LNCAP (cell line): Measurements from ENCODE around the gene CCDC106.

Experiments
- TF ChIP-seq, protein P1 (sequence below): fragments of 450-650 bp; IDR thresholded peaks from 2 replicates; pipeline ENCODE4 v1.5.1; 2017; ENCODE audit warnings: mild to moderate bottlenecking

Gene CCDC106

DNA sequence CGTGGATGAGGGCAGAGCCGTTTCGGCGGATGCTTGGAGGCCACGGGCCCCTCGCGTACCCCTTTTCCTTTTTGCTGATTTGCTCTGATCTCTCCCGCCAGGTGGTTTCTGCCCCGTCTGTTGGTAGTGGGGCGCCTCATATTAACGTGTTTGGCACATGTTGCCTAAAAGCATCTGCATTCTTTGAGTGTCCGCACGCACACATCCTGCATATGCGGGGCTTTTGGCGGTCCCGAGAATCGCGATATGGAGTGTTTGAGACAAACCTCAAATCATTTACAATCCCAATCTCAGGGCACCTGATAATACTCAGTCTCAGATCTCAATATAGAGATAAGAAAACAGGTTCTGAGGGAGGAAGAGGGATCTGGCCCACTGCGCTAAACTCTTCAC is 7.6 kb downstream of the CCDC106 start:
- TF ChIP-seq, protein P1, sequence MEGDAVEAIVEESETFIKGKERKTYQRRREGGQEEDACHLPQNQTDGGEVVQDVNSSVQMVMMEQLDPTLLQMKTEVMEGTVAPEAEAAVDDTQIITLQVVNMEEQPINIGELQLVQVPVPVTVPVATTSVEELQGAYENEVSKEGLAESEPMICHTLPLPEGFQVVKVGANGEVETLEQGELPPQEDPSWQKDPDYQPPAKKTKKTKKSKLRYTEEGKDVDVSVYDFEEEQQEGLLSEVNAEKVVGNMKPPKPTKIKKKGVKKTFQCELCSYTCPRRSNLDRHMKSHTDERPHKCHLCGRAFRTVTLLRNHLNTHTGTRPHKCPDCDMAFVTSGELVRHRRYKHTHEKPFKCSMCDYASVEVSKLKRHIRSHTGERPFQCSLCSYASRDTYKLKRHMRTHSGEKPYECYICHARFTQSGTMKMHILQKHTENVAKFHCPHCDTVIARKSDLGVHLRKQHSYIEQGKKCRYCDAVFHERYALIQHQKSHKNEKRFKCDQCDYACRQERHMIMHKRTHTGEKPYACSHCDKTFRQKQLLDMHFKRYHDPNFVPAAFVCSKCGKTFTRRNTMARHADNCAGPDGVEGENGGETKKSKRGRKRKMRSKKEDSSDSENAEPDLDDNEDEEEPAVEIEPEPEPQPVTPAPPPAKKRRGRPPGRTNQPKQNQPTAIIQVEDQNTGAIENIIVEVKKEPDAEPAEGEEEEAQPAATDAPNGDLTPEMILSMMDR = no peak

DNA sequence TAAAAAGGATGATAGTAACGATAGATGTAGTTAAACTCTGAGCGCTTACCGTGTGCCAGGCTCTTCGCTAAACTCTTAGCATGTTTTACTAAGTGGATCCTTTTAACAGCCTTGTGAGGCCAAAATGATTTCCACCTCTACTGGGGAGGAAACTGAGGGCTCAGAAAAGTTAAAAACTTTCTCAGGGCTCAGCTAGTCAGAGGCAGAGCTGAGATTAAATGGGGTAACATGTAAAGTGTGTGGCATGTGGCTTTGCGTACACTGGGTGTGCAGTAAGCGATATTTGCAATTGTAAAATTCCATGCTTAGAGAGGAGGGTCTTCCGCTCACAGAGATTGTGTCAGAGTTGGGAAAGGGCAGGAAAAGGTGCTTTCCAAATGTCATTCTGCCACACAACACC is 8.5 kb downstream of the CCDC106 start:
- TF ChIP-seq, protein P1 = no peak

DNA sequence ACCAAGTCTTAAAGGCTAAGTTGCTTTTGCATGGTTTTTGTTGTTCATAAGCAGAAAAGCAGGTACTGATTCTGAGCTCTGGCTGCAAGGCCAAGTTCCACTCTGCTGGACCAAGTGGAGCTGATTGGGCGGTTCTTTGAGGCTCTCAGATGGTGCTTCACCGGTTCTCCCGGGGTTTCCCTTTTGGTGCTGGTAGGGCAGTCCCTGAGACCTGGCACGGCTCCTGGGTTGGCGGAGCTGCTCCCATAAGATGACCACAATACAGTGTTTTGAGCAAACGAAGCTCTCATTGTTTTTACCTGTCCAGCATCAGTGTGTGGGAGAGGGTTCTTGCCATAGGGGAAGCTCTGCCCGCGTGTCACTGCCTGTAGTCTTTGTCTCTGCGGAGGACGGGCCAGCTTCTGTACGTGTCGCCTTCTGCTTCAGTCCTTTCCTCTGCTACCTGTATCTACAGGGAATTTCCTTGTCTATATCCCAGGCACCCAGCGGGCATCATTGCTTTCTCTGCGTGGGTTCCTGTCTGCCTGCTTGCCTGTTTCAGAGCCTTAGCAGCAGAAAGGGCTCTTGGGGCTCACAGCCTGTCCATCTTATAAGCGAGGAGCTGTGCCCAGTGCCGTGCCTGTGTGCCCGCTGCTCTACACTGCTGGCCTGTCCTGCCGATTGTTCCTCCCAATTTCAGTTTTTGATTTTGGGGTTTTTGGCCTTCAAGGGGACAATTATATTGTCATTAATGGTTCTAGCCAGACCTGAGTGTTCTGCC is 9.2 kb downstream of the CCDC106 start:
- TF ChIP-seq, protein P1 = no peak

DNA sequence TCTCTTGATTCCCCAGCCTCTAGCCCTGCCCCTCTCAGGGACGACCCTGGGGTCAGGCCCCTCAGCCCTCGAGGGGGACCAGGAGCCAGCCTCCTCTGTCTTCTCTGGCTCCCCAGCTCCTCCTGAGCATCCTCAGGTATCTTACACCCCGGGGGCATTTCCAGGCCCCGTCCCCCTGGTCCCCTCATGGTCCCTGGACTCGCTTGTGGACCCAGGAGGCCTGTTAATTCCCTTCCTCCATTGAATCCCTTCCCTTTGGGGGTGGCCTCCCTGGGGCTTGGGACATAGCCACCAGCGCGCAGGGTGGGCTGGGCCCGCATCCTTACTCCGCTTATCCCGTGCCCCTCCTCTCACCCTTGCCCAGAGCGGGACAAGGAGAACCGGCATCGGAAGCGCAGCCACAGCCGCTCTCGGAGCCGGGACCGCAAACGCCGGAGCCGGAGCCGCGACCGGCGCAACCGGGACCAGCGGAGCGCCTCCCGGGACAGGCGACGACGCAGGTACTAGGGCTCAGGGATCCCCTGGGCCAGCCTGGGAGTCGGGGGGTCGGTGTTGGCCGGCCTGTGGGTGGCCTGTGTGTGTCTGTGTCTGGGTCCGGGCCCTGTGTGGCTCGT is 10.9 kb downstream of the CCDC106 start:
- TF ChIP-seq, protein P1 = no peak

DNA sequence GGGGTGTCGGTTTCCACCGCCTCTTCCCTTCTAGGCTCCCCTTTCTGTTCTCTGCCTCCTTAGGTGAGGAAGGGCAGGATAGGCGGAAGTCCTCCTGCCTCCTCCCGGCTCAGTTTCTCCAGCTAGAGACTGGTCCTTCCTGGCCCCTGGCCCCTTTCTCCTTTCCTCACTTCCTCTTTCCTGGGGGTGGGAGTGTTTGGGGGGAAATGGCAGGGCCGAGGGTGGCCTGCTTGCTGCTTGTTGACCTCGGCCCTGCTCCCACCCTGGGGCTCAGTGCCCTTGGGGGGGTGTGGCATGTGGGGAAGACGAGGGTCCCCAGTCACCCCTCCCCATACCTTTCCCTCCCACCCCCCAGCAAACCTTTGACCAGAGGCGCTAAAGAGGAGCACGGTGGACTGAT is 11.8 kb downstream of the CCDC106 start:
- TF ChIP-seq, protein P1 = no peak

DNA sequence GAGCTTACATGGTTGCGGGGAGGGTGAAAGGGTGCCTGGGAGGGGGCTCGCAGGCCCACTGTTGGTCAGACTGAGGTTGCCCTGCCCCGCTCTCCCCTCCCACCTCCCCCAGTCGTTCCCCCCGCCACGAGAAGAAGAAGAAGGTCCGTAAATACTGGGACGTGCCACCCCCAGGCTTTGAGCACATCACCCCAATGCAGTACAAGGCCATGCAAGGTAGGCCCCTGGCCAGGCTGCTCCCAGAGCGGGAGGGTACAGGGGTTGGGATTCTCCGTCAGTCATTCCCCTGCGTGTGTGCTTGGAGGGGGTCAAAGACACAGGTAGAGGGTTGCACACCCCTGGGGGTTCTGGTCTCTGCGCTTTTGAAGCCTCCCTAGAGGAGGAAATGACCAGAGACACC is 12.4 kb downstream of the CCDC106 start:
- TF ChIP-seq, protein P1 = no peak

DNA sequence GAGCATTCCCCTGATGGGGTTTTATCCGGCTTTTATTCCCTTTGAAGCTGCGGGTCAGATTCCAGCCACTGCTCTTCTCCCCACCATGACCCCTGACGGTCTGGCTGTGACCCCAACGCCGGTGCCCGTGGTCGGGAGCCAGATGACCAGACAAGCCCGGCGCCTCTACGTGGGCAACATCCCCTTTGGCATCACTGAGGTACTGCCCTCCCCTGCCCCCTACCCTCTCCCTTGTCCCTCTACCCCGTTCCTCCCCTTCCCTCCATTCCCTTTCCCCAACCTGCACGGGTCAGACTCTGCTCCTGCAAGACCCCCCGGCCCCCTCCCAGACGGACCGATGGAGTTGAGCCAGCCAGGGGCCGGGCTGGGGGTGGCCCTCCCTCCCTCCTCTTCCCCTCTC is 13.0 kb downstream of the CCDC106 start:
- TF ChIP-seq, protein P1 = no peak
